ENCODE measurements around the gene LY6G5C. TPM values are rescaled to one million over a fixed set of nuclear protein-coding genes. Genes with fewer than 3 reads are reported as not detected.

Gene LY6G5C
- total and polyA plus RNA-seq, 2 of the 13 experiments (the other 11 are each of a cell fraction or from before 2014, with no cell fraction given): 0.33 to 0.55 TPM

GRCh38 chr6:31634969-31635575 lies 45.8 kb downstream of the LY6G5C start:
- intact Hi-C loops (cut with micrococcal nuclease; ENCODE audit: unreplicated experiment): no loop called here
- H3K79me2 ChIP-seq (ENCODE audit: insufficient read depth, low read length): no peaks in the 10 kb centered on the region
- CTCF ChIA-PET (ENCODE audit: low intra/inter-chr PET ratio, low total read pairs): no interaction called here
- 88% methylated on average over 11 of the region's 11 CpGs for WGBS (ENCODE audit: low lambda C conversion rate)
- no peaks in the 10 kb centered on the region for H3K9me3 ChIP-seq (ENCODE audit: low read length)
- DNase-seq (ENCODE audit: low spot score) (no peak), FAIRE-seq (no peak), ATAC-seq (peak; percentile 1; the same call in 2 of the 3 replicates)
- no peaks in the 10 kb centered on the region for H3K27me3 ChIP-seq (ENCODE audit: control insufficient read depth in 1 of 2, insufficient read depth in 2 of 2, low read length in 2 of 2)
- no peaks in the 10 kb centered on the region; the same call in 1 of the 2 replicates for H4K20me1 ChIP-seq (ENCODE audit: insufficient read depth, low read length)
- H3K36me3 ChIP-seq (replicated peaks in 1 of 2; ENCODE audit: control insufficient read depth in 1 of 2, insufficient read depth in 2 of 2, low read length in 2 of 2): peaks cover 60 to 87% of the 10 kb centered on the region in 2 experiments
- H3K4me3 ChIP-seq (replicated peaks in 1 of 3; ENCODE audit: insufficient read depth in 1 of 3, low read depth in 2 of 3, low read length in 3 of 3): no peak overlapping the region
- H2AFZ ChIP-seq (ENCODE audit: low read length): no peak overlapping the region
- no peak overlapping the region for H3K9ac ChIP-seq (ENCODE audit: insufficient read depth, low read depth, low read length)
- no peak overlapping the region for H3K27ac ChIP-seq (ENCODE audit: extremely low read length, insufficient read depth, low read length)
- in situ Hi-C loops (cut with HindIII; ENCODE audit: extremely low pct_ligation_motif_present, low pct_unique_long_range_greater_than_20kb): no loop called here
- POLR2A ChIA-PET: interaction anchor here (0.8 to 3.4 kb wide), 8 partner anchors 9 to 29 kb away, joined by 3 to 20 read pairs (median 4); partner anchors contain the start of genes APOM, BAG6, C6orf47 and GPANK1
- H3K4me1 ChIP-seq (ENCODE audit: insufficient read depth, low read length): no peaks in the 10 kb centered on the region
- no TSS peak for BruUV-seq (replicated peaks)
- no peak overlapping the region for H3K4me2 ChIP-seq (ENCODE audit: low read depth, low read length)
- TF ChIP-seq SCMH1 (CRISPR knock-in tag; IDR thresholded peaks at IDR 0.05; ENCODE audit: borderline replicate concordance) (no peak), RELA (CRISPR knock-in tag; IDR thresholded peaks at IDR 0.05) (no peak), HIC2 (CRISPR knock-in tag; IDR thresholded peaks at IDR 0.05; ENCODE audit: low read depth) (no peak), IKZF1 (IDR thresholded peaks at IDR 0.05) (no peak), ZNF512 (CRISPR knock-in tag; IDR thresholded peaks at IDR 0.05) (no peak), ZNF737 (CRISPR knock-in tag; IDR thresholded peaks at IDR 0.05; ENCODE audit: borderline replicate concordance) (no peak), GZF1 (CRISPR knock-in tag; IDR thresholded peaks at IDR 0.05) (no peak), ZNF383 (CRISPR knock-in tag; IDR thresholded peaks at IDR 0.05; ENCODE audit: borderline replicate concordance) (no peak), BCL3 (CRISPR knock-in tag; IDR thresholded peaks at IDR 0.05) (no peak), ZNF274 (CRISPR knock-in tag; IDR thresholded peaks at IDR 0.05) (no peak), HNRNPL (IDR thresholded peaks at IDR 0.05; ENCODE audit: low read depth, low read length) (no peak), ZNF446 (CRISPR knock-in tag; IDR thresholded peaks at IDR 0.05) (no peak), ZBTB26 (CRISPR knock-in tag; IDR thresholded peaks at IDR 0.05; ENCODE audit: borderline replicate concordance) (no peak), ARNT (IDR thresholded peaks at IDR 0.05) (no peak), ZNF598 (CRISPR knock-in tag; IDR thresholded peaks at IDR 0.05; ENCODE audit: borderline replicate concordance) (no peak), IKZF5 (CRISPR knock-in tag; IDR thresholded peaks at IDR 0.05) (no peak), RBM22 (optimal IDR thresholded peaks at IDR 0.05; ENCODE audit: low read length) (peak; percentile 61), FOXK2 (IDR thresholded peaks at IDR 0.05) (no peak)
